Measurements from ENCODE around the gene EMP3. TPM values are rescaled to one million over a fixed set of nuclear protein-coding genes. Genes with fewer than 3 reads are reported as not detected.

EMP3 gene
- total and polyA plus RNA-seq, 2 of the 13 experiments (the other 11 are each of a cell fraction or from before 2014, with no cell fraction given) = 2.2 to 7.8 TPM

DNA sequence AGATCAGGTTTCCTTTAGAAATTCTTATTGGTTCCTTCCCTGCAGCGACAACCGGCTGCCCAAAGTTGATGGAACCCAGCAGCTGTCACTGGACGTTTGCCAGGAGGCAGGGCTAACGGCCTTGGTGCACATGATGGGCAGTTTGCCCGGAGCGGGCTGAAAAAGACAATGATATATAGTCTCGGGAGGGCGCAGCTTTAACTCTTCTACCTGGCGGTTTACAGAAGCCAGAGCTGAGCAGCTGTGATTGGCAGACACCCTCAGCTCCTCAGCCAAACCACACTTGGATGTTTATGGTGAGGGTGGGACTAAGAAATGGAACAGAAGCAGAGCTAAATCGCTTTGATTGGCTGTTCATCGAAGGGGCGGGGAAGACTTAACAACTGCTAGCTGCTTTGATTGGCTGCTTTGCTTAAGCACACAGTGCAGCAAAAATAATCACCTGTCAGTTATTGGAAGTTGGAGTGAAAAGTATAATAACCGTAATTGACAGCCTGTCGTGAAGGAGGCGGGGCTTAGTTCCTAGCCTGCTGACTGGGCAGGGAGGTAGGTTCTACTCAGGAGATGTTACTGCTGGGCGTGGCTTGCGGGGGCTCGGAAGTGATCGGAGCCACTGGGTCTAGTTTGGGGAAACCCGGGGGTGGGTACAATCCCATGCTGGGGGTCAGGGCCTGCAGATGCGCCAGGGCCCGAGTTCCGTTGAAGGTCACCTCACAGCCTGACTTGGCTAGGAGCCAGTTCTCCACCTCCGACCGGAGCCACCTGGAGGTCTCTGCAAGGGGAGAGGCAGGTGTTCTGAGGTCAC is 7.5 kb downstream of the EMP3 start (continued):
- TF ChIP-seq, protein P1, sequence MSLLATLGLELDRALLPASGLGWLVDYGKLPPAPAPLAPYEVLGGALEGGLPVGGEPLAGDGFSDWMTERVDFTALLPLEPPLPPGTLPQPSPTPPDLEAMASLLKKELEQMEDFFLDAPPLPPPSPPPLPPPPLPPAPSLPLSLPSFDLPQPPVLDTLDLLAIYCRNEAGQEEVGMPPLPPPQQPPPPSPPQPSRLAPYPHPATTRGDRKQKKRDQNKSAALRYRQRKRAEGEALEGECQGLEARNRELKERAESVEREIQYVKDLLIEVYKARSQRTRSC (CRISPR knock-in tag; IDR thresholded peaks at IDR 0.05; ENCODE audit: low read depth) = no peak
- TF ChIP-seq ZSCAN30 (CRISPR knock-in tag; IDR thresholded peaks at IDR 0.05) (no peak), TP53 (CRISPR knock-in tag; conservative IDR thresholded peaks at IDR 0.05) (no peak), GABPB1 (CRISPR knock-in tag; IDR thresholded peaks at IDR 0.05) (no peak), ZFP82 (CRISPR knock-in tag; IDR thresholded peaks at IDR 0.05; ENCODE audit: borderline replicate concordance) (no peak), ELF4 (CRISPR knock-in tag; IDR thresholded peaks at IDR 0.05; ENCODE audit: borderline replicate concordance) (no peak), PTBP1 (IDR thresholded peaks at IDR 0.05; ENCODE audit: low read depth, low read length, poor library complexity, severe bottlenecking) (no peak), REST (IDR thresholded peaks at IDR 0.05; ENCODE audit: borderline replicate concordance in 1 of 2, low read depth in 1 of 2, low read length in 2 of 2) (no peak), PCBP1 (IDR thresholded peaks at IDR 0.05; ENCODE audit: borderline replicate concordance, low read depth, low read length) (no peak), ZNF605 (CRISPR knock-in tag; IDR thresholded peaks at IDR 0.05) (no peak), MEIS1 (CRISPR knock-in tag; IDR thresholded peaks at IDR 0.05; ENCODE audit: borderline replicate concordance) (0 out of 2 replicates have a peak, but pooled peaks have one; percentile 40), ZZZ3 (CRISPR knock-in tag; IDR thresholded peaks at IDR 0.05; ENCODE audit: borderline replicate concordance) (no peak)
- TF ChIP-seq, protein P2, sequence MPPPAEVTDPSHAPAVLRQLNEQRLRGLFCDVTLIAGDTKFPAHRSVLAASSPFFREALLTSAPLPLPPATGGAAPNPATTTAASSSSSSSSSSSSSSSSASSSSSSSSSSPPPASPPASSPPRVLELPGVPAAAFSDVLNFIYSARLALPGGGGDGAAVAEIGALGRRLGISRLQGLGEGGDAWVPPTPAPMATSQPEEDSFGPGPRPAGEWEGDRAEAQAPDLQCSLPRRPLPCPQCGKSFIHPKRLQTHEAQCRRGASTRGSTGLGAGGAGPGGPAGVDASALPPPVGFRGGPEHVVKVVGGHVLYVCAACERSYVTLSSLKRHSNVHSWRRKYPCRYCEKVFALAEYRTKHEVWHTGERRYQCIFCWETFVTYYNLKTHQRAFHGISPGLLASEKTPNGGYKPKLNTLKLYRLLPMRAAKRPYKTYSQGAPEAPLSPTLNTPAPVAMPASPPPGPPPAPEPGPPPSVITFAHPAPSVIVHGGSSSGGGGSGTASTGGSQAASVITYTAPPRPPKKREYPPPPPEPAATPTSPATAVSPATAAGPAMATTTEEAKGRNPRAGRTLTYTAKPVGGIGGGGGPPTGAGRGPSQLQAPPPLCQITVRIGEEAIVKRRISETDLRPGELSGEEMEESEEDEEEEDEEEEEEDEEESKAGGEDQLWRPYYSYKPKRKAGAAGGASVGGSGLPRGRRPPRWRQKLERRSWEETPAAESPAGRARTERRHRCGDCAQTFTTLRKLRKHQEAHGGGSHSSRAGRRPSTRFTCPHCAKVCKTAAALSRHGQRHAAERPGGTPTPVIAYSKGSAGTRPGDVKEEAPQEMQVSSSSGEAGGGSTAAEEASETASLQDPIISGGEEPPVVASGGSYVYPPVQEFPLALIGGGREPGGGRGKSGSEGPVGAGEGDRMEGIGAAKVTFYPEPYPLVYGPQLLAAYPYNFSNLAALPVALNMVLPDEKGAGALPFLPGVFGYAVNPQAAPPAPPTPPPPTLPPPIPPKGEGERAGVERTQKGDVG (CRISPR knock-in tag; IDR thresholded peaks at IDR 0.05; ENCODE audit: borderline replicate concordance) = 0 out of 2 replicates have a peak, but pooled peaks have one; percentile 16
- TF ChIP-seq, protein P3, sequence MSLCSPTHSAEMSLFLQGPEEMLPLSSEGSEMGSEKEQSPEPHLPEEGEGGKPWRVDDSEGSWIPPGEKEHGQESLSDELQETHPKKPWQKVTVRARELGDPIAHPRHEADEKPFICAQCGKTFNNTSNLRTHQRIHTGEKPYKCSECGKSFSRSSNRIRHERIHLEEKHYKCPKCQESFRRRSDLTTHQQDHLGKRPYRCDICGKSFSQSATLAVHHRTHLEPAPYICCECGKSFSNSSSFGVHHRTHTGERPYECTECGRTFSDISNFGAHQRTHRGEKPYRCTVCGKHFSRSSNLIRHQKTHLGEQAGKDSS (CRISPR knock-in tag; IDR thresholded peaks at IDR 0.05; ENCODE audit: borderline replicate concordance, low read depth) = no peak
- TF ChIP-seq, protein P4, sequence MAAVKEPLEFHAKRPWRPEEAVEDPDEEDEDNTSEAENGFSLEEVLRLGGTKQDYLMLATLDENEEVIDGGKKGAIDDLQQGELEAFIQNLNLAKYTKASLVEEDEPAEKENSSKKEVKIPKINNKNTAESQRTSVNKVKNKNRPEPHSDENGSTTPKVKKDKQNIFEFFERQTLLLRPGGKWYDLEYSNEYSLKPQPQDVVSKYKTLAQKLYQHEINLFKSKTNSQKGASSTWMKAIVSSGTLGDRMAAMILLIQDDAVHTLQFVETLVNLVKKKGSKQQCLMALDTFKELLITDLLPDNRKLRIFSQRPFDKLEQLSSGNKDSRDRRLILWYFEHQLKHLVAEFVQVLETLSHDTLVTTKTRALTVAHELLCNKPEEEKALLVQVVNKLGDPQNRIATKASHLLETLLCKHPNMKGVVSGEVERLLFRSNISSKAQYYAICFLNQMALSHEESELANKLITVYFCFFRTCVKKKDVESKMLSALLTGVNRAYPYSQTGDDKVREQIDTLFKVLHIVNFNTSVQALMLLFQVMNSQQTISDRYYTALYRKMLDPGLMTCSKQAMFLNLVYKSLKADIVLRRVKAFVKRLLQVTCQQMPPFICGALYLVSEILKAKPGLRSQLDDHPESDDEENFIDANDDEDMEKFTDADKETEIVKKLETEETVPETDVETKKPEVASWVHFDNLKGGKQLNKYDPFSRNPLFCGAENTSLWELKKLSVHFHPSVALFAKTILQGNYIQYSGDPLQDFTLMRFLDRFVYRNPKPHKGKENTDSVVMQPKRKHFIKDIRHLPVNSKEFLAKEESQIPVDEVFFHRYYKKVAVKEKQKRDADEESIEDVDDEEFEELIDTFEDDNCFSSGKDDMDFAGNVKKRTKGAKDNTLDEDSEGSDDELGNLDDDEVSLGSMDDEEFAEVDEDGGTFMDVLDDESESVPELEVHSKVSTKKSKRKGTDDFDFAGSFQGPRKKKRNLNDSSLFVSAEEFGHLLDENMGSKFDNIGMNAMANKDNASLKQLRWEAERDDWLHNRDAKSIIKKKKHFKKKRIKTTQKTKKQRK (IDR thresholded peaks at IDR 0.05; ENCODE audit: low read length) = peak; percentile 33; the same call in 1 of the 2 replicates
